NT2/D1 (cell line): ENCODE measurements around the gene MDGA2.
A peak's percentile ranks its signal among the peaks of the same experiment; 100 is the strongest.

ENCODE experiments used
- DNase-seq: peaks from one replicate; pipeline ENCODE4 v3.0.0-alpha.2; 2011; ENCODE audit warnings: low read depth, low spot score
- H3K27me3 ChIP-seq: 2 replicates; pipeline ENCODE4 v1.6.0; 2011; ENCODE audit warnings: mild to moderate bottlenecking; ENCODE audit not compliant: insufficient read length, insufficient read depth
- H3K36me3 ChIP-seq: 2 replicates; pipeline ENCODE4 v1.6.1; 2011; ENCODE audit warnings: mild to moderate bottlenecking, low read length, mixed read lengths; ENCODE audit not compliant: insufficient read depth, insufficient read length
- H3K4me1 ChIP-seq: 2 replicates; pipeline ENCODE4 v1.5.1; 2011; ENCODE audit not compliant: insufficient read depth, insufficient read length
- H3K4me3 ChIP-seq: 2 replicates; pipeline ENCODE4 v1.5.1; 2011; ENCODE audit warnings: low read depth; ENCODE audit not compliant: insufficient read length
- H3K9ac ChIP-seq: 2 replicates; pipeline ENCODE4 v1.6.0; 2011; ENCODE audit warnings: low read depth; ENCODE audit not compliant: insufficient read length
- H3K9me3 ChIP-seq: 2 replicates; pipeline ENCODE4 v1.5.1; 2011; ENCODE audit warnings: mild to moderate bottlenecking, low read length; ENCODE audit not compliant: insufficient read depth
- SUZ12 ChIP-seq: IDR thresholded peaks from 2 replicates; pipeline ENCODE4 v1.6.1; 2011; ENCODE audit not compliant: insufficient read length, insufficient read depth; ENCODE audit errors: extremely low read depth
- YY1 ChIP-seq: IDR thresholded peaks from 2 replicates; pipeline ENCODE4 v1.6.1; 2011; ENCODE audit not compliant: insufficient read length, insufficient read depth
- ZNF274 ChIP-seq: IDR thresholded peaks from 2 replicates; pipeline ENCODE4 v1.6.1; 2011; ENCODE audit warnings: mild to moderate bottlenecking, low read depth, low read length

MDGA2 gene

GRCh38 chr14:46819117-46819516, 856.3 kb downstream of the MDGA2 start:
- H3K9me3 ChIP-seq = no peaks in the 10 kb centered on the region
- no peaks in the 10 kb centered on the region for H3K4me1 ChIP-seq
- H3K9ac ChIP-seq = no peak overlapping the region
- H3K4me3 ChIP-seq = no peak overlapping the region
- no peaks in the 10 kb centered on the region for H3K36me3 ChIP-seq
- TF ChIP-seq ZNF274 (no peak), SUZ12 (no peak), YY1 (no peak)
- no peak for DNase-seq
- no peaks in the 10 kb centered on the region for H3K27me3 ChIP-seq

DNA sequence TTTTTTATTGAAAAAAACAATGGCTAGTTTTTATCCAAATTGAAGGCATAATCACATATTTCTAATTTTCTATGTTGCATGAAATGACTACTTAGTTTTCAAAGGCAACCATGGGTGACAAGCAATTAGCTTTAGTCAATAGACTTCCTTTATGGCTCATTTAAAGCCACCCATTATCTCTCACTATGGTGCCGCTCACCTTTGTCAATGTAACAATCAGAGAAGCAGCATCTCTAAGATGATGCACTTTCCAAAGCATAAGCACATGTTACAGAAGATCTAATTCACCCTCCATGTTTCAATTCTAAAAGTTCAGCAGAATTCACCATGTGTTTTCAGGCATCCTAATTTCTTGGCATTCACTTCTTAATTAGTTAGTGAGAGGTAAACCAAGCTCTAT, 857.3 kb downstream of the MDGA2 start:
- no peaks in the 10 kb centered on the region for H3K9me3 ChIP-seq
- H3K36me3 ChIP-seq = no peaks in the 10 kb centered on the region
- no peak overlapping the region for H3K9ac ChIP-seq

DNA sequence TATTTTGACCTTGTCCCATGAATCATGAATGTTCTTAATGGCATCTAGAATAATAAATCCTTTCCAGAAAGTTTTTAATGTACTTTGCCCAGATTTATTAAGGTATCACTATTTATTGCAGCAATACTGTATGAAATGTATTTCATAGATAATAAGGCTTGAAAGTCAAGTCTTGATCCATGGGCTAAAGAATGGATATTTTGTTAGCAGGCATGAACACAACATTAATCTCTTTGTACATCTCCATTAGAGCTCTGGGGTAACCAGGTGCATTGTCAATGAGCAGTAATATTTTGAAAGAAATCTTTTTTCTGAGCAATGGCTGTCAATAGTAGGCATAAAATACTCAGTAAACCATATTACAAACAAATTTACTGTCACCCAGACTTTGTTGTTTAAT, 882.3 kb downstream of the MDGA2 start:
- TF ChIP-seq SUZ12 (no peak), YY1 (no peak), ZNF274 (no peak)
- Histone ChIP-seq H3K4me3 (no peak overlapping the region), H3K9ac (no peak overlapping the region), H3K36me3 (no peaks in the 10 kb centered on the region), H3K27me3 (no peaks in the 10 kb centered on the region), H3K4me1 (no peaks in the 10 kb centered on the region), H3K9me3 (no peaks in the 10 kb centered on the region)
- DNase-seq = no peak

More for the DNA sequence above, 857.3 kb downstream of the MDGA2 start:
- TF ChIP-seq YY1 (no peak), ZNF274 (no peak), SUZ12 (no peak)
- H3K4me1 ChIP-seq = no peaks in the 10 kb centered on the region
- H3K27me3 ChIP-seq = no peaks in the 10 kb centered on the region
- peak; percentile 2 for DNase-seq
- no peak overlapping the region for H3K4me3 ChIP-seq
